HL-60 (cell line): ENCODE results near the gene SAFB2.

Experiments
- POLR2AphosphoS5 ChIP-seq: IDR thresholded peaks from 2 replicates; pipeline ENCODE4 v1.6.1; 2012; ENCODE audit warnings: low read depth
- TF ChIP-seq, protein P1 (sequence below): IDR thresholded peaks from one replicate; pipeline ENCODE4 v1.5.1; 2011; ENCODE audit warnings: low read length, control low read depth, inconsistent platforms; ENCODE audit not compliant: insufficient read depth

GRCh38 chr19:5651361-5651760, 28.8 kb upstream of the SAFB2 start:
- TF ChIP-seq, protein P1, sequence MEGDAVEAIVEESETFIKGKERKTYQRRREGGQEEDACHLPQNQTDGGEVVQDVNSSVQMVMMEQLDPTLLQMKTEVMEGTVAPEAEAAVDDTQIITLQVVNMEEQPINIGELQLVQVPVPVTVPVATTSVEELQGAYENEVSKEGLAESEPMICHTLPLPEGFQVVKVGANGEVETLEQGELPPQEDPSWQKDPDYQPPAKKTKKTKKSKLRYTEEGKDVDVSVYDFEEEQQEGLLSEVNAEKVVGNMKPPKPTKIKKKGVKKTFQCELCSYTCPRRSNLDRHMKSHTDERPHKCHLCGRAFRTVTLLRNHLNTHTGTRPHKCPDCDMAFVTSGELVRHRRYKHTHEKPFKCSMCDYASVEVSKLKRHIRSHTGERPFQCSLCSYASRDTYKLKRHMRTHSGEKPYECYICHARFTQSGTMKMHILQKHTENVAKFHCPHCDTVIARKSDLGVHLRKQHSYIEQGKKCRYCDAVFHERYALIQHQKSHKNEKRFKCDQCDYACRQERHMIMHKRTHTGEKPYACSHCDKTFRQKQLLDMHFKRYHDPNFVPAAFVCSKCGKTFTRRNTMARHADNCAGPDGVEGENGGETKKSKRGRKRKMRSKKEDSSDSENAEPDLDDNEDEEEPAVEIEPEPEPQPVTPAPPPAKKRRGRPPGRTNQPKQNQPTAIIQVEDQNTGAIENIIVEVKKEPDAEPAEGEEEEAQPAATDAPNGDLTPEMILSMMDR = no peak
- no peak for TF ChIP-seq POLR2AphosphoS5
